HG02759 (cell line): ENCODE results near the gene MOGAT3.
"Not testable (repeated sequence)": the region's sequence is repeated elsewhere in the genome, so short reads cannot be mapped to it uniquely, and the experiment has no call there.

Source experiments
- ATAC-seq: cut with Tn5 transposase; IDR thresholded peaks from one replicate; pipeline ENCODE4 v1.9.1; 2021; ENCODE audit warnings: mild to moderate bottlenecking, moderate library complexity; ENCODE audit not compliant: unreplicated experiment

Gene MOGAT3

DNA sequence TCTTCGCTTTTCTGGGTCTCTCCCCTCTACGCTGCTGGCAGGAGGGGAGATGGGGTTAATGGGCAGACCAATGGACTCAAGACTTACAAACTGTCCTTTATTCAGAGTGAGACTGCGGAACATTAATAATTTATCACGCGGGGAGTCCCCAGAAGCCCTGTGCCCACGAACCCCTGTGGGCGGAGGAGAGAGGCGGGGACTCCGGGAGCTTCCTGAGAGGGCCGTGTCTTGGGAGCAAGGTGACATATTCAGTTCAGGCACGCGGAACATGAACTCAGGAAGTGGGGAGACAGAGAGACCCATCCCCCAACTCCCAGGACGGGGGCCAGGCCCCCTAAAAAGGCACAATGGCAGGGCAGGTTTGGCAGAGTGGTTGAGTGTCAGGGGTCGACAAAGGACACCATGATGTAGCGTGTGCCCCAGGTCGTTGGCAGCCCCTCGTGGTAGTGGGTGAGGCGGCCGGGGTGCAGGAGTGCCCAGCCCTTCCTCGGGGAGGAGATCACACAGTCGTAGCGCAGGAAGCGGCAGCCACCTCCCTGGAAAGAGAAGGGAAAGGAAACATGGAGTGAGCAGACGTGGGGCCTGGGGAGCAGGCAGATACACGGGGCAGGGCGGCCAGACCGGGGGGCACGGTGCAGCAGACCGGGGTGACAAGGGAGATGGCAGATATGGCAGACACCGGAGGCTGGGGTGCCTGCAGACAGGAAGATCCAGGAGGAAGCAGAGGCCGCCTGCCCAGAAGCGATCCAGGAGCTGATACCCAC lies 5.2 kb upstream of the MOGAT3 start:
- no peak for ATAC-seq

DNA sequence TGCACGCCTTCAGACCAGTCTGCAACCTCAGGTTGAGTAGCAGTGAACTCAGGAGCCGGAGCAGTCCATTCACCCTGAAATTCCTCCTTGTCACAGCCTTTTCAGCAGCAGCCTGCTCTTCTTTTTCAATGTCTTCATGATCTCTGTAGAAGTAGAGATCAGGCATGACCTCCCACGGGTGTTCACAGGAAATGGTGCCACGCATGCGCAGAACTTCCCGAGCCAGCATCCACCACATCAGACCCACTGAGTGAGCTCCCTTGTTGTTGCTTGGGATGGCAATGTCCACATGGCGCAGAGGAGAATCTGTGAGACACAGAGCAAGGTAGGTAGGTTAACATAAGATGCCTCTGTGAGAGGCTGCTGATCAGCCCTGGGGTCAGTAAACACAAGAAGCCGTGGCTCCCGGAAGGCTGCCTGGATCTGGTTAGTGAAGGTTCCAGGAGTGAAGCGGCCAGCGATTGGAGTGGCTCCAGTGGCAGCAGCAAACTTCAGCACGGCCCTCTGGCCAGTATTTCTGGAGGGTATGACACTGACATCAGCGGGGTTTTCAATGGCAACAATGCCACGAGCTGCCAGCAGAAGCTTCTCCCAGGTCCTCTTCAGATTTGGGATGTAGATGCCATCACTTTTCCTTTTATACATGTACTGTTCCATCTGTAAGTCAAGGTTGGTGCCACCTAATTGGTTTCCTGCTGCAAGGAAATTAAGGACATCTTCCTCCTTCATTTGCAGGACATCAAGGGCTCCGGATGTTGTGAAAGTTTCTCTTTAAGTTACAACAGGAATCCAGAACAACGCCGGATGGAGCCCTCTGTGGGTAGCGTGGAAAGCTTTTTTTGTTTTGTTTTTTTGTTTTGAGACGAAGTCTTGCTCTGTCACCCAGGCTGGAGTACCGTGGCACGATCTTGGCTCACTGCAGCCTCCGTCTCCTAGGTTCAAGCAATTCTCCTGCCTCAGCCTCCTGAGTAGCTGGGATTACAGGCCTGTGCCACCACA lies 3.2 kb upstream of the MOGAT3 start:
- not testable (repeated sequence) for ATAC-seq

DNA sequence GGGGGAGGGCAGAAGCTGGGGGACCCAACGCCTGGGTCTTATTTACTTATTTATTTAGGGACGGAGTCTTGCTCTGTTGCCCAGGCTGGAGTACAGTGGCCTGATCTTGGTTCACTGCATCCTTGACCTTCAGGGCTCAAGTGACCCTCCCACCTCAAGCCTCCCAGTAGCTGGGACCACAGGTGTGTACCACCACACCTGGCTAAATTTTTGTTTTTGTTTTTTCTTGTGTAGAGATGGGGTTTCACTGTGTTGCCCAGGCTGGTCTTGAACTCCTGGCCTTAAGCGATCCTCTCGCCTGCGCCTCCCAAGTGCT lies 1.7 kb upstream of the MOGAT3 start:
- ATAC-seq: no peak

DNA sequence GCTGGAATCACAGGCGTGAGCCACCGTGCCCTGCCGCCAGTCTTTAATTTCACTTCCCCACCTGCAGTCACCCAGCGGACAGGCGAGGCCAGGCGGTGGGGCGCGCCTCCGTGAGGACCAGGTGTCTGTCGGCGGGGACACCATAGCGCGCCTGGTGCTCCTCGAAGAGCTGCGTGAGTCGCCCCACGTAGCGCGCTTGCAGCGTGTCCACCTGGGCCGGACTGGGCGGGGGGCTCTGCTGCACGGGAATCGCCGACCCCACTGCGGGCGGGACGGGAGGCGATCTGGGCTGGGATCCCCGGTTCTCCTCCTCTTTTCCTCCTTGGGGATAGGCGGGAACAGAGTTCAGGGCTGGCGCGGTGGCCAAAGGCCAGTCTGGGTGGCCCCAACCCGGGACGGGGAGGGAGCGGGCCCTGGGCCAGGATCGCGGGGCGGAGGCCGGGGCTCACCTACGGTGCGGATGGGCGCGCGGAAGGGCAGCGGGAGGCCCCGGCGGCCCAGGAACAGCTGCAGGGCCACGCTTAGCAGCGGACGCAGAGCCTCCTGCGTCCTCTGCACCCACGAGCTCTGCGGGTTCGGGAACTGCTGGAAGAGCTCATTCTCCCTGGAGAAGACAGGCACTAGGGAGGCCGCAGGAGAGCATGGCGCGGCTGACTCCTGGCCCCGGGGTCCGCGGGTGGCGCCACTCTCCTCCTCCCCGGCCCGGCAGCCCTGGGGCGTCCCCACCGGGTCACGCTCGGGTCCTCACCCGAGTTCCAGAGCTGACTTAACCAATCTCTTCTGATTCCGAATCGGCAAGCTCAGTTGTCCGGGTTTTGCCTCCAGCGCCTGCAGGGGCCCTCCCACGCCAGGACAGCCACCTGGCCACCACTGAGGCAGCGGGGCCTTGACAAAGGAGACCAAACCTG lies 1.1 kb upstream of the MOGAT3 start:
- no peak for ATAC-seq

DNA sequence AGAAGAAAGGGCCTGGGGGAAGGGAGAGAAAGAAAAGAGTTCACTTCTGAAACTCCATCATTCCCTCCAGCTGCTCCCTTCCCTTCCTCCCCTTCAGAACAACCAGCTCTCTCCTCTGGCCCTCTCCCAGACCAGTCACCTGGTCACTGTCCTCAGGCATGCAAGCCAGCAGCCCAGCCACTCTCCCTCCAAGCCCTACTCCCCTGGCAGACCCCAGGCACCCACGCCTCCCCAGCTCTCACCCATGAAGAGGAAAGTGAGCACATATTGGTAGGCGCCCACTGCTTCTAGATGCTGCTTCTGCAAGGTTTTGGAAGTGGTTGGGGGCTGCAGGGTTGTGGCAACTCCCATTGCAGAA lies 353 bp downstream of the MOGAT3 start:
- ATAC-seq: no peak

DNA sequence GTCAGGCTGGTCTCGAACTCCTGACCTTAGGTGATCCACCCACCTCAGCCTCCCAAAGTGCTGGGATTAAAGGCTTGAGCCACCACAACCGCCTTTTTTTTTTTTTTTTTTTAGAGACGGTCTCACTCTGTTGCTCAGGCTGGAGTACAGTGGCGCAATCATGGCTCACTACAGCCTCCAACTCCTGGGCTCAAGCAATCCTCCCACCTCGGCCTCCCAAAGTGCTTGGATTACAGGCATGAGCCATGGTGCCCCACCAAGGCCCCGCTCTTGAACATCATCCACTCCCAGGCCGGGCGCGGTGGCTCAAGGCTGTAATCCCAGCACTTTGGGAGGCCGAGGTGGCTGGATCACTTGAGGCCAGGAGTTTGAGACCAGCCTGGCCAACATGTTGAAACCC lies 1.3 kb downstream of the MOGAT3 start:
- not testable (repeated sequence) for ATAC-seq

DNA sequence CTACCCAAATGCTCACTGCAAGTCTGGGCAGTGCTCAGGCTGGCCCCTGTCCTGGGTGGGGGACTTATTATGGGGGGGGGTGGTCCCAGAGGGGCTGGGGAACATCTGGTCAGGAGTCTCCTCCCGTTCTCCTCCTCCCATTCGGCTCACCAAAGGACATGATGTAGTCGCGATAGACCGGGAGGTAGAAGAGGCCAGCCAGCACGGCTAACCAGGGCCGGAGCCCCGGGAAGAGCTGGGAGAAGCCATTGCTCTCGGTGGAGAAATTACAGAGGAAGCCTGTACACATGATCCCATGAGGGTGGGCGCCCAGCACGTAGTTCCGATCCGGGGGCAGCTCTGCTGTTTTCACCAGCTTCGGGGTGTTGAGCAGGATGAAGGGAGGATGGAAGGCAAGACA lies 2.4 kb downstream of the MOGAT3 start:
- no peak for ATAC-seq

DNA sequence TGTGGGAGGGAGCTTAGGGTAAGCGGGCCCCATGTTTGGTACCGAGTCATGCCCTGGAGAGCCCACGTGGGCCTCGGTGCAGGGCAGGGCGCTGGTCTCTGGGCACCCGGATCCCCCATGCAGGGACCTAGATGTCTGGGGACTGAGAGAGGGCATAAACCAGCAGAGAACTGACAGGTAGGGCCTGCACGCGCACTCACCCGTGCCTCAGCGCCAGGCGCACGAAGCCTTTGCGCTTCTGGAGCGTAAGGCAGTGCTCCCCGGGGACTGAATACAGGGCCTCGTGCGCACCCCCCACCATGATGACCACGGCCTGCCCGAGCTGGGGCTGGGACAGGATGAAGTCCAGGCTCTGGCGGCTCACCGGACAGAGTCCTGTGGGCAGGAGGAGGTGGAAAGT lies 2.8 kb downstream of the MOGAT3 start:
- ATAC-seq: no peak

DNA sequence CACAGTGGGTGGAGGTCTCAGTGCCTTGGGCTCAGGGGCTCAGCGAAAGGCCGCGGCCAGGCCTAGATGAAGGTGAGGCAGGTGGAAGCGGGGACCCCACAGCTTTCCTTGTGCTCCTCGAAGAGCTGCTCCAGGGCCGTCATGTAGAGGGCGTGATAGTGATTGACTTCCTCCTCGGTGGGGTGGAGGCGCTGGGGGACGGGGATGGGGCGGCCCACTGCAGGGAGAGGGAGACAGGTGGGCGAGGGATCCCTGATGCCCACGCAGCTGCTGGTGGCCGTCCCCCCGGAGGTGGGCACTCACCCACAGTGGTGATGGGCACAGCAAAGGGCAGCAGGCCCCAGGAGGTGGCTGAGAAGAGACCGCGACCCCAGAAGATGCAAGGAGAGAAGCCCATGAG lies 5.0 kb downstream of the MOGAT3 start:
- no peak for ATAC-seq

DNA sequence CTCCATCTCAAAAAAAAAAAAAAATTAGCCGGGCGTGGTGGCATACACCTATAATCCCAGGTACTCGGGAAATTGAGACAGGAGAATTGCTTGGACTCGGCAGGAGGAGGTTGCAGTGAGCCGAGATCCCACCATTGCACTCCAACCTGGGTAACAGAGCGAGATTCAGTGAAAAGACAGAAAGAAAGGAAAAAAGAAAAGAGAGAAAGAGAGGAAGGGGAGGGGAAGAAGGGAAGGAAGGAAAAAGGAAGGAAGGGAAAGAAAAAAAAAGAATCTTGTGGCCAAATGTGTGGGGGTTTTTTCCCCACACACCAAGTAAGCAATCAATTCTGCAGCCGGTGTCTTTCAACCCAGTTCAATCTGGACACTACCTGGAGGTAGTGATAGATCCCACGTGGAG lies 11.7 kb downstream of the MOGAT3 start:
- ATAC-seq: no peak

DNA sequence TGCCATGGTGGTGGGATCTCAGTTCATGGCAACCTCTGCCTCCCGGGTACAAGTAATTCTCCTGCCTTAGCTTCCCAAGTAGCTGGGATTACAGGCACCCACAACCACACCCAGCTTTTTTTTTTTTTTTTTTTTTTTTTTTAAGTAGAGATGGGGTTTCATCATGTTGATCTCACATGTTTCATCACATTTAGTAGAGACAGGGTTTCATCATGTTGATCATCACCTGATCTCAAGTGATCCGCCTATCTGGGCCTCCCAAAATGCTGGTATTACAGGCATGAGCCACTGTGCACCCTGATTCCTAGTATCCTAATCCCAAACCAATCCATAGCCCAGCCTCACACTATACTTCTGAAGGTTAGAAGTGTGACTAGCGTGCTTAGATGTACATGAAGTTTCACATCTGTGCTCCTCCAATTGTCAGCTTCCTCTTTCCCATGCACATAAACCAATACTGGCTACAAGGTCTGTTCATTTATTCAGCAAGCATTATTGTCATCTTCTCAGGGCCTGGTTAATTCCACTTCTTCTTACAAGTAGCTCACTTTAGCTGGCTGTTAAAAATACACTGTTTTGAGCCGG lies 13.9 kb downstream of the MOGAT3 start:
- ATAC-seq: no peak

DNA sequence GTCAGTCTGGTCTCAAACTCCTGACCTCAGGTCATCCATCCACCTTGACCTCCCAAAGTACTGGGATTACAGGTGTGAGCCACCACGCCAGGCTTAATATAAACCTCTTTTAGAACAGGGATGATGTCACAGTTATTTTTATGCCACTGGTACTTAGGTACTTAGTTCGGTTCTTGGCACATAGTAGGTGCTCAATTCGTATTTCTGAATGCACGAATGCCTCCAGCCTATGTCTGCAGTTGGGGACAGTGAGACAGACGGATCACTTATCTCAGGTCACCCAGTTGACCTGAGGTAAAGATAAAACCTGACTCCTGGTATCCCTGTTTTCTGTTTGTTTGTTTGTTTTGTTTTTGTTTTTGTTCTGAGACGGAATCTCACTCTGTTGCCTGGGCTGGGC lies 14.6 kb downstream of the MOGAT3 start:
- no peak for ATAC-seq

DNA sequence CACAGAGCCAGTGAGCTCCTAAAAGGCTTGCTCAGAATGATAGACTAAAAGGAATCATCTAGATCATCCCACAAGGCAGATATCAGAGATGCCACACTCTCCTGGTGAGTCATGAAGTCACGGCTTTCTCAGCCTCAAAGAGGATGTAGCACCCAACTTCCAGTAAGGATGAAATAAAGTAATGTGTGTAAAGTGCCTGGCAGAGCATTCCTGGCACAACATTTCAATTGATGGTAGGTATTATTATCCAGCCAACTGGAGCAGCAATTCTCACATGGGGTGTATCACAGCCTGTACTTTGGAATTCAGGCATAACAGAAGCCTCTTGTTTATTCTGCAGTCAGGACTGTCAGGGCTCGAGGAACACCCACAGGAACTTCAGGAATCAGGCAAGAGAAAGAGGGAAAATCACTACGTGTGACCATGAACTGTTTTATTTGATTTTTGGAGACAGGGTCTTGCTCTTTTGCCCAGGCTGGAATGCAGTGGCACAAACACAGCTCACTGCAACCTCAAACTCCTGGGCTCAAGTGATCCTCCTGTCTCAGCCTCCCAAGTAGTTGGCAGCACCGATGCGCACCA lies 15.5 kb downstream of the MOGAT3 start:
- no peak for ATAC-seq

DNA sequence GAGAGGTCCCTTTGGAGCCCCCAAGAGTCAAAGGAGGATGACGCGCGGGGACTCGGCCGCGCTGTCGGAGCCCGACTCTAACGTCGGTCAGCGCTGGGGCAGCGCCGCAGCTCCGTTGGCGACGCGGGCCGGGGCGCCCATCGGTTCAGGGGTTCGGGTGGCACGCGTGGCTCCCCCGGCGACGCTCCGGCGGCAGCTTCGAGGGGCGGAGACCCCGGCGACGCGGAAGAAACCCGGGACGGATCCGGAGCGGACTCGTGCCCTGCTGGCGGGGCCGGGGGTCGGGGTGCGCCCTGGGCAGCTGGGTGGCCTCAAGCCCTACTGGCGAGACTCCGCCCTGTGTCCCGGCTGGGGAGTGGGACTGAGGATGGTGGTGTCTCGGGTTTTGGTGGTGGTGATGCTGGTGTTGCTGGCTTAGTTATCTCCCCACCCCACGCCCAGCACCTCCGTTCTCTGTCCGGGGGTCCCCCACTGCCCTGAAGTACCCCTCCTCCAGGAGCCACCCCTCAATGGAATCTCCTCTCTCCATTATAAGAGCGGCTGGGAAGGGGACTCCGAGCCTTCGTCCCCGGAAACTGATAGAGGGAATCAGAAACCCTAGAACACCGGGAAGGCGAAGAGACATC lies 20.6 kb downstream of the MOGAT3 start, which contains the start of gene NAT16:
Gene NAT16 (minus strand): TSS at position 164 of the 626 bp plus-strand sequence. CDS start 5,486 bp downstream, outside the sequence.
- ATAC-seq: no peak

DNA sequence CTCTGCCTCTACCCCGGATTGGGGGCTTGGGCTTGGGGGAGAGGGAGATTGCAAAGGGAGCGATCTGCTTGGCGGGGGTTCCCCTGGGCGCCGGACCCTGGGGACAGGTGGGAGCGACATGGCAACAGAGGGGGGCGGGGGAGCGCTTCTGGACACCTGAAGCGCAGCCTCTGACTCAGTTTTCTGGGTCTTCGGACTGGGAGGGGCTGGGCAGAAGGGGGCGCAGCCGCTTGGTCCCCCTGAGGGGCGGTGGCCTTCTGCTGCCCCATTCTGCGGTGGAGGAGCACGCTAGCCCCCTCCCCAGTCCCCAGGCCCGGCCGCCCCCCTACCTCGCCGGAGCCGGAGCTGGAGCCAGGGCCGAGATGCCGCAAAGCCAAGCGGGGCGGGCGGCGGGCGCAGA lies 21.1 kb downstream of the MOGAT3 start:
- no peak for ATAC-seq

DNA sequence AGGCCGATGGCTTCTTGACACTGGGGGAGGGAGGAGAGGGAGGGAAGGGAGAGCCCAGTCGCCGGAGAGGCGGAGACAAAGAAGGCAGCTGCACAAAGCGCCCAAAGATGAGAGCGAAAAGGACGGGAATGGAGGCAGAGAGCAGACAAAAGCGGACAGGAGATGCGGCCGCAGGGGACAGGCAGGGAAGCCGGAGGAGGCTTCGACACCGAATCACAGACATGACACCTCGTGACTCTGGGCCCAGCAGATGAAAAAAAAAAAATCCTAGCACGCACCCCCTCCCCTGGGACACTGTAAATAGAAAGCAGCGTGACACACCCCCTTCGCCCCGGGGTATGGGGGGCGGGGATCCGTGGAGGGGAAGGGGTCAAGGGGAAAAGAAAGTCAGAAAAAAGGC lies 21.7 kb downstream of the MOGAT3 start:
- no peak for ATAC-seq

DNA sequence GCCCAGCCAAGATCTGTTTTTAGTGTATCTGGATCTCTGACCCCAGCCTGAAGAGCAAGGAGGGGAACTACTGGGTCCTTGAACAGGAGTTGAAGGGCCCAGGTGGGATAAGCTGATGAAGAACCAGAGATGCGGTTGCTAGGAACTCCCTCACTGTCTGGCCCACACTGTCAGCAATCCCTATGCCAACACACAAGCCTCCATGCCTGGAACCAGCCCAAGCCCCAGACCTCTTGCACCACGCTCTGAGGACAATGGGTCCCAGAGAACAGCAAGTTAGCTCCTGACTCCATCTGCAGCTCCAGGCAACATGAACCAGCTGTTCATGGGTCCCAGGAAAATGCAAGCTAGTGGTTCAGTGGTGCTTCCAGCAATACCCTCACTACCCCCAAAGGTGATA lies 23.2 kb downstream of the MOGAT3 start:
- ATAC-seq: no peak

DNA sequence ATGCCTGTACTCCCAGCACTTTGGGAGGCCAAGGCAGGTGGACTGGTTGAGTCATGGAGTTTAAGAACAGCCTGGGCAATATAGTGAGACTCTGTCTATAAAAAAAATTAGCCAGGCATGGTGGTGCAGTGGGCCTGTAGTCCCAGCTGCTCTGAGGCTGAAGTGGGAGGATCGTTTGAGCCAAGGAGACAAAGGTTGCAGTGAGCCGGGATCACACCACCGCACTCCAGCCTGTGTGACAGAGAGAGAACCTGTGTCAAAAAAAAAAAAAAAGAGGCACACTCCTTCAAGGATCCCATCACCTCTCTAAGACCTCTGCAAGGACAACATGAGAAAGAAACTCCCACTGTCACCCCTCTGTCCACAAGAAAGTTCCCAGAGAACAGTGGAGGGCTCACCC lies 25.2 kb downstream of the MOGAT3 start:
- ATAC-seq: no peak

DNA sequence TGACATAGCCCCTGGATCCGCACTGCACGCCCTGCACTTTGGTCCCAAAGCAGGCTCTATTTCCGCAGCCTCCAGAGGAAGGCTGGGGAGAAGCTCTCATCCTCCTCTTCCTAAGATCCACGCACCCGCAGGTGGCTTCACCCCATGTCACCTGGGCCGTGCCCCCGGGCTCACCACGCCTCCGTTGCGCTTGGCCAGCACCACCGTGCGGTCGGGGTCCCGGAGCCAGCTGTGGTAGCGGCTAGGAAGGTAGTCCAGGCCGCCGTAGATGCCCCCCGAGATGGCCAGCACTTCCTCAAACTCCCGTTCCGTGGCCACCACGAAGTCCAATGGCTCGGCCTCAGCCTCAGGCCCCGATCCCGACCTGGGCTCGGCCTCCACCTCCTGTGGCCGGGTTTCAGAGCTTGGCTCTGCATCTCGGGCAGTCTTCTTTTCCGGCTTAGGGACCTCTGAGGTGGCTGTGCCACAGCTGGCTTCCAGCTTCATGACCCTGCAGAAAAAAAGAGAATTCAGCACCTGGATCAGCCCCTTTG lies 26.4 kb downstream of the MOGAT3 start:
- no peak for ATAC-seq
